PC-9 (cell line): ENCODE measurements around the gene PRSS57. TPM values are rescaled to one million over a fixed set of nuclear protein-coding genes. Genes with fewer than 3 reads are reported as not detected.

Experiments
- BruUV-seq: library from RNA; stranded (reverse); fragments of 400-500 nt; replicated peaks from 2 replicates; lab custom pipeline; 2021; lab: Mats Ljungman, UMichigan
- CTCF ChIA-PET: fragments of 300-600 bp; sonication (Branson Sonifier 250); formaldehyde crosslinking; loops from one replicate; lab custom pipeline; 2022; ENCODE audit warnings: antibody characterized with exemption; lab: Charles Lee
- POLR2A ChIA-PET: fragments of 300-600 bp; sonication (Branson Sonifier 250); formaldehyde crosslinking; loops from one replicate; lab custom pipeline; 2022; ENCODE audit warnings: antibody characterized with exemption; ENCODE audit not compliant: unreplicated experiment; lab: Charles Lee
- DNase-seq, 2 experiments: peaks; one replicate each; pipeline versions ENCODE4 v3.0.0 to v3.0.0-alpha.2; 2015 to 2022; ENCODE audit warnings: mixed read lengths in 1 of 2
- H2AFZ ChIP-seq: fragments of 200-600 bp; sonication (generic); 2 replicates; pipeline ENCODE4 v1.8.1; 2017; ENCODE audit warnings: antibody characterized with exemption
- H3F3A ChIP-seq: fragments of 200-600 bp; sonication (generic); 2 replicates; pipeline ENCODE4 v1.8.1; 2017; ENCODE audit warnings: antibody characterized with exemption, mild to moderate bottlenecking, low read depth; ENCODE audit not compliant: insufficient read depth
- H3K27ac ChIP-seq: fragments of 200-600 bp; sonication (generic); 2 replicates; pipeline ENCODE4 v1.6.1; 2016; ENCODE audit warnings: mixed run types
- H3K27me3 ChIP-seq: fragments of 200-600 bp; sonication (generic); 2 replicates; pipeline ENCODE4 v1.6.1; 2016; ENCODE audit warnings: low read depth, mixed run types; ENCODE audit not compliant: insufficient read depth
- H3K36me3 ChIP-seq: fragments of 200-600 bp; sonication (generic); 2 replicates; pipeline ENCODE4 v1.6.1; 2016; ENCODE audit warnings: low read depth, mixed run types
- H3K4me1 ChIP-seq: fragments of 200-600 bp; sonication (generic); replicated peaks from 2 replicates; pipeline ENCODE4 v1.6.1; 2016; ENCODE audit warnings: mixed run types; ENCODE audit not compliant: insufficient read depth
- H3K4me2 ChIP-seq: fragments of 200-600 bp; sonication (generic); 2 replicates; pipeline ENCODE4 v1.6.1; 2017; ENCODE audit warnings: mixed run types
- H3K4me3 ChIP-seq: fragments of 200-600 bp; sonication (generic); 2 replicates; pipeline ENCODE4 v1.6.1; 2016; ENCODE audit warnings: mixed run types
- H3K79me2 ChIP-seq: fragments of 200-600 bp; sonication (generic); 2 replicates; pipeline ENCODE4 v1.6.1; 2017; ENCODE audit warnings: low read depth, mixed run types
- H3K9me2 ChIP-seq: fragments of 200-600 bp; sonication (generic); 2 replicates; pipeline ENCODE4 v1.8.1; 2017; ENCODE audit warnings: mild to moderate bottlenecking; ENCODE audit not compliant: insufficient read depth
- H3K9me3 ChIP-seq: fragments of 200-600 bp; sonication (generic); 2 replicates; pipeline ENCODE4 v1.8.1; 2016; ENCODE audit warnings: low read depth; ENCODE audit not compliant: insufficient read depth
- H4K20me1 ChIP-seq: fragments of 200-600 bp; sonication (generic); 2 replicates; pipeline ENCODE4 v1.8.1; 2017; ENCODE audit not compliant: insufficient read depth
- EZH2 ChIP-seq: fragments of 200-600 bp; sonication (generic); IDR thresholded peaks from 2 replicates; pipeline ENCODE4 v1.8.0; 2017; ENCODE audit warnings: antibody characterized with exemption, low read depth
- intact Hi-C: fragments of 100-400 bp; cut with micrococcal nuclease; formaldehyde crosslinking; loops from one replicate; pipeline ENCODE4 v1.10.0; 2022; ENCODE audit not compliant: unreplicated experiment
- total RNA-seq: library from RNA; stranded (reverse); gene quantifications from 2 replicates; pipeline ENCODE4 v1.2.3, GENCODE V29; 2021
- TF ChIP-seq, protein P1 (sequence below): fragments of 200-600 bp; sonication (generic); conservative IDR thresholded peaks from 2 replicates; pipeline ENCODE4 v1.6.1; 2017; ENCODE audit warnings: mixed run types, antibody characterized with exemption, mild to moderate bottlenecking, moderate library complexity

PRSS57 gene
- total RNA-seq, 1 experiment from 2014 or later: not detected

DNA sequence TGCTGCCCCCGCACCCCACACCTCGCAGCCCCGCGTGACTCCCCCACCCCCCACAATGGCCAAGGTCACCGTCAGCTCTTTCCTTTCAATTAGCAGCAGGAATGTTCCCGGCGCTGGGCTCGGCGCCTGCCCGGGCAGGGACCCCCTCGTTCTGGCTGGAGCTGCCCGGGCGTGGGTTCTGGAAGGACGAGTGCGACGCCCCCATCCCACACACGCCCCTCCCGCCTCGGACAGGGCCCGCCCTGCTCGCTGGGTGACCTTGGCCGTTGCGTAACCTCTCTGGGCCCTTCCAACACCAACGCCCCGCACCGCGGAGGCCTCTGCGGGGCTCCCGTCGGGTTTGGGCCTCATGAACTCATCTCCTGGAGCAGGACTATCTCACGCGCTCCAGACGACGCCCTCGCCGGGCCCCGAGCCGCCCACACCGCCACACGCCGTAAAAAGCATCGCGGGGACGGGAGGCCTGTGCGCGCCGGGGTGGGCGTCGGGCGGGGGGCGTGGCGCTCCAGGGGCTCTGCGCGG is 23.8 kb upstream of the PRSS57 start:
- no peaks in the 10 kb centered on the region for H3K9me2 ChIP-seq
- no peak overlapping the region for H3K27ac ChIP-seq
- POLR2A ChIA-PET: no interaction called here
- no peak for TF ChIP-seq EZH2
- TF ChIP-seq, protein P1, sequence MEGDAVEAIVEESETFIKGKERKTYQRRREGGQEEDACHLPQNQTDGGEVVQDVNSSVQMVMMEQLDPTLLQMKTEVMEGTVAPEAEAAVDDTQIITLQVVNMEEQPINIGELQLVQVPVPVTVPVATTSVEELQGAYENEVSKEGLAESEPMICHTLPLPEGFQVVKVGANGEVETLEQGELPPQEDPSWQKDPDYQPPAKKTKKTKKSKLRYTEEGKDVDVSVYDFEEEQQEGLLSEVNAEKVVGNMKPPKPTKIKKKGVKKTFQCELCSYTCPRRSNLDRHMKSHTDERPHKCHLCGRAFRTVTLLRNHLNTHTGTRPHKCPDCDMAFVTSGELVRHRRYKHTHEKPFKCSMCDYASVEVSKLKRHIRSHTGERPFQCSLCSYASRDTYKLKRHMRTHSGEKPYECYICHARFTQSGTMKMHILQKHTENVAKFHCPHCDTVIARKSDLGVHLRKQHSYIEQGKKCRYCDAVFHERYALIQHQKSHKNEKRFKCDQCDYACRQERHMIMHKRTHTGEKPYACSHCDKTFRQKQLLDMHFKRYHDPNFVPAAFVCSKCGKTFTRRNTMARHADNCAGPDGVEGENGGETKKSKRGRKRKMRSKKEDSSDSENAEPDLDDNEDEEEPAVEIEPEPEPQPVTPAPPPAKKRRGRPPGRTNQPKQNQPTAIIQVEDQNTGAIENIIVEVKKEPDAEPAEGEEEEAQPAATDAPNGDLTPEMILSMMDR: no peak
- no peaks in the 10 kb centered on the region for H3K4me1 ChIP-seq
- CTCF ChIA-PET: no interaction called here
- peaks cover 7% of the 10 kb centered on the region; the same call in 1 of the 2 replicates for H3K27me3 ChIP-seq
- H4K20me1 ChIP-seq: no peaks in the 10 kb centered on the region
- no peak overlapping the region for H3K4me3 ChIP-seq
- H3K79me2 ChIP-seq: no peaks in the 10 kb centered on the region
- no peaks in the 10 kb centered on the region for H3K36me3 ChIP-seq
- DNase-seq: no peak
- intact Hi-C loops: no loop called here
- no peak overlapping the region for H3K4me2 ChIP-seq
- BruUV-seq: no TSS peak
- H2AFZ ChIP-seq: no peak overlapping the region
- H3F3A ChIP-seq: no peaks in the 10 kb centered on the region; the same call in 1 of the 2 replicates
- H3K9me3 ChIP-seq: no peaks in the 10 kb centered on the region

DNA sequence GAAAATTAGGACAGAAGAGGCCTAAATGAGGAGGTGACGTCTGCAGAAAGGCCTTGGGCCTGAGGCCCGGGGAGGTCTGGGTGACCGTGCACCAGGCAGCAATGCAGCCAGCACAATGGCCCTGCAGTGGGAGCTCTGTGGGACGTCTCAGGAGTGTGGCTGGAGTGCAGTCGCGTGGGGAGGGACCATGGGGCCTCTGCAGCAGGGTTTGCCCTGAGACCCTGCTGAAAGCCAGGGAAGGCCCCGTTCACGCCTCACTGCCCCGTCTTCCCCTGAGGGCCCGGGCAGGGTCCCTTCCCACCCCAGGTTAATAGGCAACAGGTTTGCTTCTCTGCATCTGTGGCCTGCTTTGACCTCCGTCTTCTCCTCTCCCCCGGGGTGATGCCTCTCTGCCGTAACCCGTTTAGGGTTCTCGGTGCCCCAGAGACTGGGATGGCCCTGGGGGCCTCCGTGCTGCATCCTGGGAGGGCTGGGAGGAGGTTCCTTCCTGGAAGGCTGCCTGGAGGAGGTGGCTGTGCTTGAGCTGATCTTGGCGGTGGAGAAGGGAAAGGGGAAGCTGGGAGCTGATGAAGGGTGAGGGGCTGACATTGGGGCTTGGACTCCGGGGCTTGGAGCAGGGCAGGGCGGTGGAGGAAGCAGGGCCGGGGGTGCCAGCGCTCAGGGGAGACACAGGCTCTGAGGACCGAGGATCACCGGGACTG is 23.1 kb upstream of the PRSS57 start:
- Histone ChIP-seq H3K9me2 (no peaks in the 10 kb centered on the region), H3K4me3 (no peak overlapping the region), H3K4me1 (no peaks in the 10 kb centered on the region), H3F3A (no peaks in the 10 kb centered on the region; the same call in 1 of the 2 replicates), H3K27ac (no peak overlapping the region), H3K27me3 (peaks cover 7% of the 10 kb centered on the region; the same call in 1 of the 2 replicates), H3K36me3 (no peaks in the 10 kb centered on the region), H3K9me3 (no peaks in the 10 kb centered on the region), H3K4me2 (no peak overlapping the region), H2AFZ (no peak overlapping the region), H4K20me1 (no peaks in the 10 kb centered on the region), H3K79me2 (no peaks in the 10 kb centered on the region)
- CTCF ChIA-PET: no interaction called here
- TF ChIP-seq, protein P1: no peak
- TF ChIP-seq EZH2: no peak
- intact Hi-C loops: no loop called here
- POLR2A ChIA-PET: no interaction called here
- DNase-seq: no peak
- no TSS peak for BruUV-seq

DNA sequence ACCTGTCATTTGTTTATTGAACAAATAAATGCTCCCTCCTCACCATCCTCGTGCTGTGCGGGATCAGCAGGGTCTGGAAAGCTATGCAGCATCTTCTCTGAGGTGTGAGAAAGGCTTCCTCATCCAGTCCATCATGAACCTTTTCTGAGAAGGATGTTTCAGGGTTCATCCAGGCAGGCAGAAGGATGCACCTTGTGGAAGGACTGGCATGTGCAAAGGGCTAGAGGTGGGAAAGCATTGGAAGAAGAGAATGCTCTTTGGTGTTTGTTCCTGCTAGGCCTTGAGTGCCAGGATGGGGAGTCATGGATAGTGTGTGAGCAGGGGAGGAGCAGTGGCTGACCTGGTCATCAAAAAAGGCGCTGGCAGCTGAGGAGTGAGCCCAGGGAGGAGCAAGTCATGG is 20.1 kb upstream of the PRSS57 start:
- no peaks in the 10 kb centered on the region for H3K36me3 ChIP-seq
- ChIA-PET CTCF (no interaction called here), POLR2A (no interaction called here)
- no TSS peak for BruUV-seq
- H4K20me1 ChIP-seq: no peaks in the 10 kb centered on the region
- H3K27me3 ChIP-seq: peaks cover 12% of the 10 kb centered on the region; the same call in 1 of the 2 replicates
- no peaks in the 10 kb centered on the region for H3K9me3 ChIP-seq
- H3K4me2 ChIP-seq: no peak overlapping the region
- no peak for DNase-seq
- intact Hi-C loops: no loop called here
- no peak overlapping the region for H3K4me3 ChIP-seq
- H3F3A ChIP-seq: peaks cover 9% of the 10 kb centered on the region; the same call in 1 of the 2 replicates
- no peak overlapping the region for H3K27ac ChIP-seq
- H3K4me1 ChIP-seq: no peaks in the 10 kb centered on the region
- no peaks in the 10 kb centered on the region for H3K79me2 ChIP-seq
- TF ChIP-seq EZH2: no peak
- TF ChIP-seq, protein P1: no peak
- no peak overlapping the region for H2AFZ ChIP-seq
- no peaks in the 10 kb centered on the region for H3K9me2 ChIP-seq
